OCI-LY3 (cell line): ENCODE data around the gene KCNS3.

Source experiments
- H2AFZ ChIP-seq: fragments of 200-600, 300-600 bp; shearing (Covaris generic); 2 replicates; pipeline ENCODE4 v1.6.0; 2014; ENCODE audit warnings: antibody characterized with exemption, low read depth, low read length
- H3K27ac ChIP-seq: fragments of 200-600, 300-600 bp; sonication (generic); 2 replicates; pipeline ENCODE4 v1.5.1; 2014; ENCODE audit warnings: mild to moderate bottlenecking, low read length, moderate library complexity, mixed read lengths
- H3K27me3 ChIP-seq: fragments of 200-600, 300-600 bp; sonication (generic); 2 replicates; pipeline ENCODE4 v1.6.1; 2014; ENCODE audit warnings: low read depth, low read length, mixed read lengths
- H3K36me3 ChIP-seq: fragments of 200-600, 300-600 bp; sonication (generic); replicated peaks from 2 replicates; pipeline ENCODE3; 2014; ENCODE audit warnings: low read depth, low read length, mixed read lengths
- H3K4me1 ChIP-seq: fragments of 300-600, 200-600 bp; sonication (generic); 2 replicates; pipeline ENCODE4 v1.6.1; 2014; ENCODE audit warnings: low read length, mixed read lengths
- H3K4me2 ChIP-seq: fragments of 200-600, 300-600 bp; sonication (generic); 2 replicates; pipeline ENCODE4 v1.6.1; 2014; ENCODE audit warnings: low read length, mixed read lengths
- H3K4me3 ChIP-seq: fragments of 300-600, 200-600 bp; sonication (generic); 2 replicates; pipeline ENCODE4 v1.5.1; 2014; ENCODE audit warnings: antibody characterized with exemption, mild to moderate bottlenecking, low read length, moderate library complexity
- H3K79me2 ChIP-seq: fragments of 300-600, 200-600 bp; shearing (Covaris generic); 2 replicates; pipeline ENCODE4 v1.6.1; 2014; ENCODE audit warnings: mild to moderate bottlenecking, low read length, mixed read lengths
- H3K9ac ChIP-seq: fragments of 300-600, 200-600 bp; shearing (Covaris generic); 2 replicates; pipeline ENCODE4 v1.6.0; 2014; ENCODE audit warnings: mild to moderate bottlenecking, low read length, moderate library complexity
- H3K9me3 ChIP-seq: fragments of 200-600, 300-600 bp; shearing (Covaris generic); 2 replicates; pipeline ENCODE4 v1.6.1; 2014; ENCODE audit warnings: low read length, mixed read lengths; ENCODE audit not compliant: insufficient read depth
- H4K20me1 ChIP-seq: fragments of 200-600, 300-600 bp; sonication (generic); 2 replicates; pipeline ENCODE4 v1.6.1; 2016; ENCODE audit warnings: low read length, mixed read lengths; ENCODE audit not compliant: insufficient read depth
- EZH2phosphoT487 ChIP-seq: fragments of 200-600 bp; shearing (Covaris generic); IDR thresholded peaks from 2 replicates; pipeline ENCODE4 v1.6.1; 2018; ENCODE audit warnings: antibody characterized with exemption, mixed run types, low read depth
- TF ChIP-seq, protein P1 (sequence below): fragments of 200-600, 300-600 bp; sonication (generic); IDR thresholded peaks from 2 replicates; pipeline ENCODE4 v1.5.1; 2014; ENCODE audit warnings: antibody characterized with exemption, low read length, low read depth

KCNS3 gene

DNA sequence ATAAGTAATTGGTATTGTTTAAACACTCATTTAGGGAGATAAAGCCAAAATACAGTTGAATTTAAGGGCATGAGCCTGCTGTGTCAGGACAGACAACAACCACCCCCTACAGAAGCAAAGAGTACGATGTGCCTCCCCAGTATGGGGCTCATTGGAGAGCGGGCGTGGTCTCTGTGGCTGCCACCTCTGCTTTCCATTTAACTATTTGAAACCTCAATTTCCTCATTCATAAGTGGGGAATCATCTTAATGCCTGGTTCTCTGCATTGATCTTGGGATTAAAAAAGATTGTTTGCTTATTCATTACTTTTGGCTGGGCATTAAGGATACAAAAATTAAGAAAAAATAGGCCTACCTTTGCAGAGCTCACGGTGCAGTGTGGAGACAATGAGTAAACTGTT is 21.4 kb downstream of the KCNS3 start:
- Histone ChIP-seq H3K4me2 (no peak overlapping the region), H3K36me3 (no peaks in the 10 kb centered on the region)

DNA sequence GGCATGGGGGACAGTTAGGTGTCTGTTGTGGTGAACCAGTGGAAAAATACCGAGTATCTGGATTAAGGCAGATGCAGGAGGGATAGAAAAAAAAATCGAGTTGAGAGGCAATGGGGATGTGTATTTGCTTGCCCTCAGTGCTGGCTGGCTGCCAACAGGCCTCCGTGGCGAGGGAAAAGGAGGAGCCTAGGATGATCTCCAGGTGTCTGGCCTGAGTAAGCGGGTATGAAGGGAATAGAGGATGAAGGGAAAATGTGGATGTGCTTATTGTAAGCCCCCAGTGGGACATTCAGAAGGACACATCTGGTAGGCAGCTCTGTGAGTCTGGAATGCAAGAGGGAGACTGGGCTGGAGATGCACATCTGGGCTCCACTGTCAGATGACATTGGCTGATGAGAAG is 22.8 kb downstream of the KCNS3 start:
- no peak overlapping the region for H3K9ac ChIP-seq
- no peaks in the 10 kb centered on the region for H3K9me3 ChIP-seq
- H3K79me2 ChIP-seq = no peaks in the 10 kb centered on the region
- H4K20me1 ChIP-seq = no peaks in the 10 kb centered on the region
- TF ChIP-seq, protein P1, sequence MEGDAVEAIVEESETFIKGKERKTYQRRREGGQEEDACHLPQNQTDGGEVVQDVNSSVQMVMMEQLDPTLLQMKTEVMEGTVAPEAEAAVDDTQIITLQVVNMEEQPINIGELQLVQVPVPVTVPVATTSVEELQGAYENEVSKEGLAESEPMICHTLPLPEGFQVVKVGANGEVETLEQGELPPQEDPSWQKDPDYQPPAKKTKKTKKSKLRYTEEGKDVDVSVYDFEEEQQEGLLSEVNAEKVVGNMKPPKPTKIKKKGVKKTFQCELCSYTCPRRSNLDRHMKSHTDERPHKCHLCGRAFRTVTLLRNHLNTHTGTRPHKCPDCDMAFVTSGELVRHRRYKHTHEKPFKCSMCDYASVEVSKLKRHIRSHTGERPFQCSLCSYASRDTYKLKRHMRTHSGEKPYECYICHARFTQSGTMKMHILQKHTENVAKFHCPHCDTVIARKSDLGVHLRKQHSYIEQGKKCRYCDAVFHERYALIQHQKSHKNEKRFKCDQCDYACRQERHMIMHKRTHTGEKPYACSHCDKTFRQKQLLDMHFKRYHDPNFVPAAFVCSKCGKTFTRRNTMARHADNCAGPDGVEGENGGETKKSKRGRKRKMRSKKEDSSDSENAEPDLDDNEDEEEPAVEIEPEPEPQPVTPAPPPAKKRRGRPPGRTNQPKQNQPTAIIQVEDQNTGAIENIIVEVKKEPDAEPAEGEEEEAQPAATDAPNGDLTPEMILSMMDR = no peak
- no peak for TF ChIP-seq EZH2phosphoT487
- H3K27ac ChIP-seq = no peak overlapping the region
- H3K36me3 ChIP-seq = no peaks in the 10 kb centered on the region
- no peak overlapping the region for H3K4me3 ChIP-seq
- H3K4me1 ChIP-seq = no peaks in the 10 kb centered on the region
- no peak overlapping the region for H2AFZ ChIP-seq
- no peaks in the 10 kb centered on the region for H3K27me3 ChIP-seq
- no peak overlapping the region for H3K4me2 ChIP-seq

More for the DNA sequence above, 21.4 kb downstream of the KCNS3 start:
- Histone ChIP-seq H3K79me2 (no peaks in the 10 kb centered on the region), H4K20me1 (no peaks in the 10 kb centered on the region), H3K27me3 (peaks cover 8% of the 10 kb centered on the region), H3K9me3 (no peaks in the 10 kb centered on the region), H3K9ac (no peak overlapping the region), H3K27ac (no peak overlapping the region), H3K4me3 (no peak overlapping the region), H3K4me1 (no peaks in the 10 kb centered on the region), H2AFZ (no peak overlapping the region)
- no peak for TF ChIP-seq EZH2phosphoT487
- TF ChIP-seq, protein P1 = no peak

DNA sequence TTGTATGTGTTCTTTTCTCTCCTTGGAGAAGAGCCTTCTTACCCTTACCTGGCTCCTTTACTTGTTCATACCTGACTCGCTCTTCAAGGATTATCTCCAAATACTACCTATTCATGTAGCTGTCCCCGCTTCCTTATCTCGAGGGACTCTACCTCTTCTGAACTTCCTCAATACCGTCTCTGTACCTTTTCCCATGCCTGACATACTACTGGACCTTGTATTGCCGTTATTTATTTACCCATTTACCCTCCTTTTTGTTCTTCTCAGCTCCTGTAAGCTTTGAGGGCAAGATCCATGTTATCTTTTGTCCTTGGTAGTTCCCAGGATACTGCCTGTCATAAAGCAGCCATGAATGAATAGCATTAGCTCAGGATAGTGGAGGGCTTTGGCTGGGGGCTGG is 32.5 kb downstream of the KCNS3 start:
- H3K27ac ChIP-seq = no peak overlapping the region
- H3K79me2 ChIP-seq = no peaks in the 10 kb centered on the region
- no peak overlapping the region for H3K9ac ChIP-seq
- H2AFZ ChIP-seq = no peak overlapping the region
- peaks cover 7% of the 10 kb centered on the region for H3K4me1 ChIP-seq
- H4K20me1 ChIP-seq = no peaks in the 10 kb centered on the region
- no peak overlapping the region for H3K4me3 ChIP-seq
- no peaks in the 10 kb centered on the region for H3K36me3 ChIP-seq
- peaks cover 11% of the 10 kb centered on the region for H3K27me3 ChIP-seq
- H3K9me3 ChIP-seq = no peaks in the 10 kb centered on the region
- no peak for TF ChIP-seq EZH2phosphoT487
- TF ChIP-seq, protein P1 = no peak
- H3K4me2 ChIP-seq = no peak overlapping the region

DNA sequence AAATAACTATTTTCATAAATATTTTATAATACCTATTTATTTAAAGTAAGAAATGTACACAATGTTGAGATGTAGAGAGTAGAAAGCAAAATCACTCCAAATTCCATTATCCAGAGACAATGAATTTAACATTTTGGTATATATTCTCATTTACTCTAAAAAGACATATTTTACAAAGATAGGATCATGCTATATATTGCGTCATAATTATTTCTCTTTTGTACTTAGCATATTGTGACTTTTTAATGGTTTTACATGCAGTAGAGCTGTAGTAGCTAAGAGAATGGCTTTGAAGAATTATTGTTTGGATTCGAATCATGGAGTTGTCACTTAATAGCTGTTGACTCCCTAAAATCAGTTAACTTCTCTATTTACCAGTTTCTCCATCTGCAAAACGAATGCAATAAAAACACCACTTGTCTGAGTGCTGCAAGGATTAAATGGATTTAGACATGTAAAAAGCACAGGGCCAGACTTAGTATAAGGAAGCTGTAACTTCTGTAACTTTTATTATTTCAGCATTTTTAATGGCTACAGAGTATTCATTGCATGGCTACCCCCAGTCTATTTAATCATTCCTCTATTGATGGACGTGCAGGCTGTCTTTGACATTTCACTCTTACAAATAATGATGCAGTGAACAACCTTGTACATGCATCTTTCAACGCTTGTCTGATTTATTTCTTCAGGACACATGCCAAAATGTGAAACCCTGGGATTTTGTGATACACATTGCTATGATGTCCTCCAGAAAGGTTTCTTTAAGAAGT is 33.2 kb downstream of the KCNS3 start:
- no peaks in the 10 kb centered on the region for H3K79me2 ChIP-seq
- H3K4me3 ChIP-seq = no peak overlapping the region
- H3K4me2 ChIP-seq = no peak overlapping the region
- H3K27me3 ChIP-seq = peaks cover 11% of the 10 kb centered on the region
- H3K4me1 ChIP-seq = peaks cover 7% of the 10 kb centered on the region
- H3K36me3 ChIP-seq = no peaks in the 10 kb centered on the region
- H4K20me1 ChIP-seq = no peaks in the 10 kb centered on the region
- H3K9ac ChIP-seq = no peak overlapping the region
- no peak overlapping the region for H3K27ac ChIP-seq
- H2AFZ ChIP-seq = no peak overlapping the region
- TF ChIP-seq, protein P1 = no peak
- TF ChIP-seq EZH2phosphoT487 = no peak
- no peaks in the 10 kb centered on the region for H3K9me3 ChIP-seq
